ENCODE results near the gene ZSWIM7. TPM values are rescaled to one million over a fixed set of nuclear protein-coding genes. Genes with fewer than 3 reads are reported as not detected.

ZSWIM7 gene
- total and polyA plus RNA-seq, 7 donors, result 29.1 to 78.0 (median 41.2) TPM

GRCh38 chr17:15971098-15971678, 28.3 kb downstream of the ZSWIM7 start:
- Histone ChIP-seq H3K27ac (no peak overlapping the region), H3K27me3 (ENCODE audit: insufficient read depth in 3 of 3, low read length in 2 of 3) (no peaks in the 10 kb centered on the region), H3K4me1 (no peaks in the 10 kb centered on the region), H3K4me3 (no peak overlapping the region), H3K9me3 (no peaks in the 10 kb centered on the region), H3K36me3 (ENCODE audit: insufficient read depth in 1 of 2, low read depth in 1 of 2) (peaks cover 0 to 19% of the 10 kb centered on the region in 2 donors)
- DNase-seq, result no peak
- TF ChIP-seq CTCF (IDR thresholded peaks at IDR 0.05), result no peak
- WGBS, 3 donors, result 81 to 84% (median 84%) methylated on average over 5 of the region's 5 CpGs
- intact Hi-C loops (cut with DNase I), result no loop called here
- no peak for ATAC-seq

DNA sequence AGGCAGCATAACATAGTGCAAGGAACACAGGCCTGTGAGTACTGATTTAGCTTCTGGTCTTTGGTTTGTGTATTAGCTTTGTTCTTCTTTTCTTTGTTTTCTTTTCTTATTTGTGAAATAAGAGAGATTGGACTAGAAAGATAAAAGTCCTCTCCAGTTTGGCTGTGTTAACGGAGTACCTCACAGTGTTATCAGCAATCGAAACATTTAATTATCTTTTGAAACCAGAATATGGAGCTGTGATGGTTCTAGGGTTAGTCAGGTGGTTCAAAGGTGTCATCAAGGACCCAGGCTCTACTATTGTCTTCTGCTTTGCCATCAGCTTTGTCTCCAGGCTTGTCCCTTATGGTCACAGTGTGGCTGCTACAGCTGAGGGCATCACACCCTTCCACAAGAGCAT, 29.0 kb downstream of the ZSWIM7 start:
- no peak overlapping the region for H3K27ac ChIP-seq
- H3K9me3 ChIP-seq, result no peaks in the 10 kb centered on the region
- DNase-seq, result no peak
- TF ChIP-seq CTCF (IDR thresholded peaks at IDR 0.05), result no peak
- intact Hi-C loops (cut with DNase I), result no loop called here
- no peak overlapping the region for H3K4me3 ChIP-seq
- no peaks in the 10 kb centered on the region for H3K4me1 ChIP-seq
- ATAC-seq, result no peak
- peaks cover 0 to 14% of the 10 kb centered on the region in 2 donors for H3K36me3 ChIP-seq (ENCODE audit: insufficient read depth in 1 of 2, low read depth in 1 of 2)
- 94 to 96% (median 94%) methylated on average over 2 of the region's 2 CpGs for WGBS, 3 donors
- no peaks in the 10 kb centered on the region for H3K27me3 ChIP-seq (ENCODE audit: insufficient read depth in 3 of 3, low read length in 2 of 3)

- H3K27me3 ChIP-seq (ENCODE audit: insufficient read depth in 3 of 3, low read length in 2 of 3), result no peaks in the 10 kb centered on the region
- no peak overlapping the region for H3K4me3 ChIP-seq
- DNase-seq (no peak), ATAC-seq (no peak)
- no peaks in the 10 kb centered on the region for H3K9me3 ChIP-seq
- intact Hi-C loops (cut with DNase I), result no loop called here
- H3K27ac ChIP-seq, result no peak overlapping the region
- no peak for TF ChIP-seq CTCF (IDR thresholded peaks at IDR 0.05)
- peaks cover 0 to 4% of the 10 kb centered on the region in 2 donors for H3K36me3 ChIP-seq (ENCODE audit: insufficient read depth in 1 of 2, low read depth in 1 of 2)
- no peaks in the 10 kb centered on the region for H3K4me1 ChIP-seq
- 89 to 95% (median 94%) methylated on average over 8 of the region's 8 CpGs for WGBS, 3 donors
Observed at GRCh38 chr17:15969463-15969862, 30.0 kb downstream of the ZSWIM7 start.

DNA sequence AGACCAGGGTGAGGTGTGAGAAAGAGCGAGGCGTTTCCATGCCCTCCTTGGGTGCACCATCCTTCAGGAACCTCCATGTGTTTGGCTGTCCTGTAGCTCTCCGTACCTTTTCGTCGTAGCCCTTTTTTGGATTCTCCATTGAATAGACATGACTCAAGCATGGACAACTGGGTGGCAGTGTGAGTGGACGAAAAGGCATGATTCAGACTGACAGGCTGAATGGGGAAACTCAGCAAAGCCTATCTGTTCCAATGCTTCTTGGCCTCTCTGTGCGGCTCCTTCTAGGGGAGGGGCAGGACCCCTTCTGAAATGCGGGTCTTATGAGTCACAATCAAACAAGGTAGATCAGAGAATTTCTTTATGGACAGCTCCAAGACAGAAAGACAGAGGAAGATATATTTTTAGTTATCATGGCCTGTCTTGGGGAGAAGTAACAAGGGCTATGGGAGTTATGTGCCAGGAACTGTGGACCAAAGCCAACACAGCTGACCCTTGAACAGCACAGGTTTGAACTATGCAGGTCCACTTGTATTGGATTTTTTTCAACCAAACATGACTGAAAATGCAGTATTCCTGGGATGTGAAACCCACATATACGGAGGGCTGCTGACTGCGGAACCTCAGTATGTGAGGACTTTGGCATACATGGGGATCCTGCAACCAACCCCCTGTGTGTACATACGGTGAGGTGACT, 31.7 kb downstream of the ZSWIM7 start:
- TF ChIP-seq CTCF (IDR thresholded peaks at IDR 0.05), result no peak
- H3K27ac ChIP-seq, result no peak overlapping the region
- H3K27me3 ChIP-seq (ENCODE audit: insufficient read depth in 3 of 3, low read length in 2 of 3), result no peaks in the 10 kb centered on the region
- no peaks in the 10 kb centered on the region for H3K9me3 ChIP-seq
- WGBS, 3 donors, result 87 to 91% (median 91%) methylated on average over 11 of the region's 11 CpGs
- no peak for ATAC-seq
- H3K4me1 ChIP-seq, result no peaks in the 10 kb centered on the region
- no peak overlapping the region for H3K4me3 ChIP-seq
- intact Hi-C loops (cut with DNase I), result no loop called here
- H3K36me3 ChIP-seq (ENCODE audit: insufficient read depth in 1 of 2, low read depth in 1 of 2), result no peaks in the 10 kb centered on the region
- DNase-seq, result no peak

DNA sequence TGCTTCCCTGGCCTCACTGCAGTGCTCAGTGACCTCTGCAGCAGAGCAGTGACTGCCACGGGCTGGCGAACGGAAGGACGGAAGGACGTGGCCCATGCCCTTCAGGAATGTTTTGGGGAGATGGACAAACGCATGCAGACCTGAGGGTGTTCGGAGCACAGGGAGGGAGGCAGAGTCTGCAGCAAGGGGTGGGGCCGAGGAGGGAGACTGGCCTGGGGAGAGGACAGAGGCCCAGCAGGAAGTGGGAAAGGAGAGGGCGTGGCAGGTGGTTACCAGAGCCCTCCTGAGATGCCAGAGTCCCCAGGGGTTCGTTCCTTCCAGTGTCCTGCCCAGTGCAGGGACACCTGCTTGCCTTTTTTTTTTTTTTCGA, 32.6 kb downstream of the ZSWIM7 start:
- Histone ChIP-seq H3K4me3 (no peak overlapping the region), H3K4me1 (no peaks in the 10 kb centered on the region), H3K36me3 (ENCODE audit: insufficient read depth in 1 of 2, low read depth in 1 of 2) (no peaks in the 10 kb centered on the region), H3K9me3 (no peaks in the 10 kb centered on the region), H3K27me3 (ENCODE audit: insufficient read depth in 3 of 3, low read length in 2 of 3) (no peaks in the 10 kb centered on the region), H3K27ac (no peak overlapping the region)
- ATAC-seq (no peak), DNase-seq (no peak)
- 54 to 71% (median 65%) methylated on average over 11 of the region's 11 CpGs for WGBS, 3 donors
- intact Hi-C loops (cut with DNase I), result no loop called here
- TF ChIP-seq CTCF (IDR thresholded peaks at IDR 0.05), result no peak
